Measurements from ENCODE around the gene STOX2. TPM values are rescaled to one million over a fixed set of nuclear protein-coding genes. Genes with fewer than 3 reads are reported as not detected.
A peak's percentile ranks its signal among the peaks of the same experiment; 100 is the strongest.

Gene STOX2
- total RNA-seq, 1 donor from 2014 or later, result 11.6 TPM

- TF ChIP-seq EZH2phosphoT487 (IDR thresholded peaks at IDR 0.05) (no peak), CTCF (IDR thresholded peaks at IDR 0.05) (no peak), EZH2 (IDR thresholded peaks at IDR 0.05) (no peak)
- DNase-seq (ENCODE audit: low spot score), result no peak
- no peak overlapping the region for H3K4me3 ChIP-seq
- Mint-ChIP-seq H3K4me1 (peaks cover 16% of the 10 kb centered on the region), H3K9me3 (peaks cover 10% of the 10 kb centered on the region), H3K27me3 (ENCODE audit: insufficient read depth, low read depth) (no peaks in the 10 kb centered on the region), H3K36me3 (peaks cover 24% of the 10 kb centered on the region), H3K4me3 (no peak overlapping the region), H3K27ac (no peak overlapping the region)
- no peaks in the 10 kb centered on the region for H3K27me3 ChIP-seq
- no peaks in the 10 kb centered on the region for H3F3A ChIP-seq (ENCODE audit: low read depth)
- no peak overlapping the region for H2AFZ ChIP-seq (replicated peaks)
- H3K4me1 ChIP-seq, result peaks cover 13% of the 10 kb centered on the region
- H3K27ac ChIP-seq, result no peak overlapping the region
- no peaks in the 10 kb centered on the region for H3K36me3 ChIP-seq
- H4K20me1 ChIP-seq (ENCODE audit: low read depth), result peaks cover 3% of the 10 kb centered on the region
- H3K9me3 ChIP-seq (ENCODE audit: low read depth), result no peaks in the 10 kb centered on the region
- H3K9ac ChIP-seq, result no peak overlapping the region
- peaks cover 17% of the 10 kb centered on the region for H3K79me2 ChIP-seq (ENCODE audit: low read depth)
- no peak overlapping the region for H3K4me2 ChIP-seq
Observed at GRCh38 chr4:183940864-183941263, 35.8 kb downstream of the STOX2 start.

- Histone ChIP-seq H3K27me3 (no peaks in the 10 kb centered on the region), H3K27ac (no peak overlapping the region), H3K9me3 (ENCODE audit: low read depth) (no peaks in the 10 kb centered on the region), H3K4me3 (no peak overlapping the region), H3K36me3 (no peaks in the 10 kb centered on the region), H3K4me1 (peaks cover 16% of the 10 kb centered on the region), H4K20me1 (ENCODE audit: low read depth) (peaks cover 6% of the 10 kb centered on the region), H3F3A (ENCODE audit: low read depth) (no peaks in the 10 kb centered on the region), H3K4me2 (no peak overlapping the region), H3K9ac (no peak overlapping the region), H2AFZ (replicated peaks) (no peak overlapping the region), H3K79me2 (ENCODE audit: low read depth) (peaks cover 13% of the 10 kb centered on the region)
- Mint-ChIP-seq H3K4me3 (no peak overlapping the region), H3K27me3 (ENCODE audit: insufficient read depth, low read depth) (no peaks in the 10 kb centered on the region), H3K9me3 (peaks cover 10% of the 10 kb centered on the region), H3K4me1 (peaks cover 12% of the 10 kb centered on the region), H3K36me3 (peaks cover 24% of the 10 kb centered on the region), H3K27ac (no peak overlapping the region)
- DNase-seq (ENCODE audit: low spot score), result no peak
- TF ChIP-seq EZH2phosphoT487 (IDR thresholded peaks at IDR 0.05) (no peak), EZH2 (IDR thresholded peaks at IDR 0.05) (no peak), CTCF (IDR thresholded peaks at IDR 0.05) (no peak)
Observed at GRCh38 chr4:183941964-183942363, 36.9 kb downstream of the STOX2 start.

GRCh38 chr4:183945741-183946140, 40.6 kb downstream of the STOX2 start:
- H3K9ac ChIP-seq, result no peak overlapping the region
- Mint-ChIP-seq H3K4me3 (no peak overlapping the region), H3K9me3 (peaks cover 4% of the 10 kb centered on the region), H3K4me1 (peaks cover 20% of the 10 kb centered on the region), H3K27me3 (ENCODE audit: insufficient read depth, low read depth) (peaks cover 2% of the 10 kb centered on the region), H3K36me3 (peaks cover 13% of the 10 kb centered on the region), H3K27ac (no peak overlapping the region)
- no peak for DNase-seq (ENCODE audit: low spot score)
- peak overlapping the region; percentile 34 for H3K4me2 ChIP-seq
- H3K4me3 ChIP-seq, result no peak overlapping the region
- no peaks in the 10 kb centered on the region for H3K27me3 ChIP-seq
- peaks cover 16% of the 10 kb centered on the region for H3K4me1 ChIP-seq
- H4K20me1 ChIP-seq (ENCODE audit: low read depth), result peaks cover 9% of the 10 kb centered on the region
- no peaks in the 10 kb centered on the region for H3K9me3 ChIP-seq (ENCODE audit: low read depth)
- H3K79me2 ChIP-seq (ENCODE audit: low read depth), result peaks cover 13% of the 10 kb centered on the region
- H3F3A ChIP-seq (ENCODE audit: low read depth), result no peaks in the 10 kb centered on the region
- H3K27ac ChIP-seq, result peak overlapping the region; percentile 55
- H2AFZ ChIP-seq (replicated peaks), result no peak overlapping the region
- no peaks in the 10 kb centered on the region for H3K36me3 ChIP-seq
- no peak for TF ChIP-seq EZH2 (IDR thresholded peaks at IDR 0.05)
- TF ChIP-seq EZH2phosphoT487 (IDR thresholded peaks at IDR 0.05), result no peak
- no peak for TF ChIP-seq CTCF (IDR thresholded peaks at IDR 0.05)

Measured in neural progenitor cell (in vitro differentiated cells).